K562 (cell line): ENCODE data around the gene ANKDD1A.

Experiments used
- BRF2 ChIP-seq: IDR thresholded peaks from 3 replicates; pipeline ENCODE4 v1.6.1; 2011; ENCODE audit warnings: borderline replicate concordance, mild to moderate bottlenecking; ENCODE audit not compliant: insufficient read length, insufficient read depth
- EP400 ChIP-seq: fragments of 450-650 bp; IDR thresholded peaks from 2 replicates; pipeline ENCODE4 v1.6.1; 2017; ENCODE audit warnings: antibody characterized with exemption, mild to moderate bottlenecking, moderate library complexity
- GTF2F1 ChIP-seq: IDR thresholded peaks from 2 replicates; pipeline ENCODE4 v1.6.1; 2011; ENCODE audit warnings: low read depth, low read length, improper control_type of control experiment
- MAZ ChIP-seq, 2 experiments: fragments of 450-650 bp in 1 of 2; sonication (generic) in 1 of 2; formaldehyde crosslinking; IDR thresholded peaks in 1 of 2; conservative IDR thresholded peaks in 1 of 2; 2 replicates each; pipeline versions ENCODE4 v1.4.0 to v1.5.0; 2020; ENCODE audit warnings: mild to moderate bottlenecking in 1 of 2, missing genetic modification reagents in 1 of 2
- NFATC3 ChIP-seq: fragments of 450-650 bp; IDR thresholded peaks from 2 replicates; pipeline ENCODE4 v1.6.1; 2017; ENCODE audit warnings: mild to moderate bottlenecking
- ZBTB49 ChIP-seq: sonication (generic); formaldehyde crosslinking; IDR thresholded peaks from 2 replicates; pipeline ENCODE4 v1.8.0; 2022; ENCODE audit warnings: missing genetic modification reagents, mild to moderate bottlenecking, borderline replicate concordance
- ZNF121 ChIP-seq: sonication (generic); formaldehyde crosslinking; conservative IDR thresholded peaks from 2 replicates; pipeline ENCODE4 v1.8.0; 2022; ENCODE audit warnings: missing genetic modification reagents
- TF ChIP-seq, protein P1 (sequence below), 2 experiments: fragments of 200-800 bp in 1 of 2; sonication (Bioruptor generic) in 1 of 2; sonication (generic) in 1 of 2; formaldehyde crosslinking in 1 of 2; IDR thresholded peaks in 1 of 2; conservative IDR thresholded peaks in 1 of 2; 2 replicates each; pipeline versions ENCODE4 v1.5.0 to v1.6.1; 2016 to 2020; ENCODE audit warnings: missing compliant biosample characterization in 1 of 2, missing genetic modification characterization in 1 of 2, missing genetic modification reagents in 1 of 2
- TF ChIP-seq, protein P2 (sequence below): fragments of 450-650 bp; IDR thresholded peaks from 2 replicates; pipeline ENCODE4 v1.6.1; 2016; ENCODE audit warnings: mild to moderate bottlenecking, moderate library complexity

DNA sequence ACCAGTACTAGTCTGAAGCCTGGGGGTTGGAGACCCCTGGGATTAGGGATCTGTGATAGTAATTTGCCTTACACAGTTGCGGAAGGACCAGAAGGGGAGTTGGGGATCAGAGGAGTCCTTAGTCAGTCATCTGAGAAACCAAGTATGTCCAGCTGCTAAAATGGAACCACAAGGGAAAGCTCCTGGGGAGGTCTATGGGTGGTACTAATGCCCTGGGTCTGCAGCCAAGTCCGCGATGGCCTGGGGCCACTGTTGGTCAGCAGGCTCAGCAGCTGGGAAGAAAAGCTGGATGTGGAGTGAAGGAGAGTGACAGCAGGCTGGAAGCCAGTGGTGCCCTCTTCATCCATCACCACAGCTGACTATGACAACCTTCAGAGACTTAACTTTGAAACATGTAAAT is 2.2 kb upstream of the ANKDD1A start:
- TF ChIP-seq ZNF121 (CRISPR knock-in tag) (no peak), EP400 (no peak), ZBTB49 (CRISPR knock-in tag) (no peak), BRF2 (no peak), MAZ (CRISPR knock-in tag; conservative IDR thresholded peaks at IDR 0.05 in 1 of 2, IDR thresholded peaks at IDR 0.05 in 1 of 2) (no peak), GTF2F1 (no peak), NFATC3 (no peak)
- TF ChIP-seq, protein P1, sequence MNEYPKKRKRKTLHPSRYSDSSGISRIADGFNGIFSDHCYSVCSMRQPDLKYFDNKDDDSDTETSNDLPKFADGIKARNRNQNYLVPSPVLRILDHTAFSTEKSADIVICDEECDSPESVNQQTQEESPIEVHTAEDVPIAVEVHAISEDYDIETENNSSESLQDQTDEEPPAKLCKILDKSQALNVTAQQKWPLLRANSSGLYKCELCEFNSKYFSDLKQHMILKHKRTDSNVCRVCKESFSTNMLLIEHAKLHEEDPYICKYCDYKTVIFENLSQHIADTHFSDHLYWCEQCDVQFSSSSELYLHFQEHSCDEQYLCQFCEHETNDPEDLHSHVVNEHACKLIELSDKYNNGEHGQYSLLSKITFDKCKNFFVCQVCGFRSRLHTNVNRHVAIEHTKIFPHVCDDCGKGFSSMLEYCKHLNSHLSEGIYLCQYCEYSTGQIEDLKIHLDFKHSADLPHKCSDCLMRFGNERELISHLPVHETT (CRISPR knock-in tag; conservative IDR thresholded peaks at IDR 0.05 in 1 of 2, IDR thresholded peaks at IDR 0.05 in 1 of 2), result no peak
- TF ChIP-seq, protein P2, sequence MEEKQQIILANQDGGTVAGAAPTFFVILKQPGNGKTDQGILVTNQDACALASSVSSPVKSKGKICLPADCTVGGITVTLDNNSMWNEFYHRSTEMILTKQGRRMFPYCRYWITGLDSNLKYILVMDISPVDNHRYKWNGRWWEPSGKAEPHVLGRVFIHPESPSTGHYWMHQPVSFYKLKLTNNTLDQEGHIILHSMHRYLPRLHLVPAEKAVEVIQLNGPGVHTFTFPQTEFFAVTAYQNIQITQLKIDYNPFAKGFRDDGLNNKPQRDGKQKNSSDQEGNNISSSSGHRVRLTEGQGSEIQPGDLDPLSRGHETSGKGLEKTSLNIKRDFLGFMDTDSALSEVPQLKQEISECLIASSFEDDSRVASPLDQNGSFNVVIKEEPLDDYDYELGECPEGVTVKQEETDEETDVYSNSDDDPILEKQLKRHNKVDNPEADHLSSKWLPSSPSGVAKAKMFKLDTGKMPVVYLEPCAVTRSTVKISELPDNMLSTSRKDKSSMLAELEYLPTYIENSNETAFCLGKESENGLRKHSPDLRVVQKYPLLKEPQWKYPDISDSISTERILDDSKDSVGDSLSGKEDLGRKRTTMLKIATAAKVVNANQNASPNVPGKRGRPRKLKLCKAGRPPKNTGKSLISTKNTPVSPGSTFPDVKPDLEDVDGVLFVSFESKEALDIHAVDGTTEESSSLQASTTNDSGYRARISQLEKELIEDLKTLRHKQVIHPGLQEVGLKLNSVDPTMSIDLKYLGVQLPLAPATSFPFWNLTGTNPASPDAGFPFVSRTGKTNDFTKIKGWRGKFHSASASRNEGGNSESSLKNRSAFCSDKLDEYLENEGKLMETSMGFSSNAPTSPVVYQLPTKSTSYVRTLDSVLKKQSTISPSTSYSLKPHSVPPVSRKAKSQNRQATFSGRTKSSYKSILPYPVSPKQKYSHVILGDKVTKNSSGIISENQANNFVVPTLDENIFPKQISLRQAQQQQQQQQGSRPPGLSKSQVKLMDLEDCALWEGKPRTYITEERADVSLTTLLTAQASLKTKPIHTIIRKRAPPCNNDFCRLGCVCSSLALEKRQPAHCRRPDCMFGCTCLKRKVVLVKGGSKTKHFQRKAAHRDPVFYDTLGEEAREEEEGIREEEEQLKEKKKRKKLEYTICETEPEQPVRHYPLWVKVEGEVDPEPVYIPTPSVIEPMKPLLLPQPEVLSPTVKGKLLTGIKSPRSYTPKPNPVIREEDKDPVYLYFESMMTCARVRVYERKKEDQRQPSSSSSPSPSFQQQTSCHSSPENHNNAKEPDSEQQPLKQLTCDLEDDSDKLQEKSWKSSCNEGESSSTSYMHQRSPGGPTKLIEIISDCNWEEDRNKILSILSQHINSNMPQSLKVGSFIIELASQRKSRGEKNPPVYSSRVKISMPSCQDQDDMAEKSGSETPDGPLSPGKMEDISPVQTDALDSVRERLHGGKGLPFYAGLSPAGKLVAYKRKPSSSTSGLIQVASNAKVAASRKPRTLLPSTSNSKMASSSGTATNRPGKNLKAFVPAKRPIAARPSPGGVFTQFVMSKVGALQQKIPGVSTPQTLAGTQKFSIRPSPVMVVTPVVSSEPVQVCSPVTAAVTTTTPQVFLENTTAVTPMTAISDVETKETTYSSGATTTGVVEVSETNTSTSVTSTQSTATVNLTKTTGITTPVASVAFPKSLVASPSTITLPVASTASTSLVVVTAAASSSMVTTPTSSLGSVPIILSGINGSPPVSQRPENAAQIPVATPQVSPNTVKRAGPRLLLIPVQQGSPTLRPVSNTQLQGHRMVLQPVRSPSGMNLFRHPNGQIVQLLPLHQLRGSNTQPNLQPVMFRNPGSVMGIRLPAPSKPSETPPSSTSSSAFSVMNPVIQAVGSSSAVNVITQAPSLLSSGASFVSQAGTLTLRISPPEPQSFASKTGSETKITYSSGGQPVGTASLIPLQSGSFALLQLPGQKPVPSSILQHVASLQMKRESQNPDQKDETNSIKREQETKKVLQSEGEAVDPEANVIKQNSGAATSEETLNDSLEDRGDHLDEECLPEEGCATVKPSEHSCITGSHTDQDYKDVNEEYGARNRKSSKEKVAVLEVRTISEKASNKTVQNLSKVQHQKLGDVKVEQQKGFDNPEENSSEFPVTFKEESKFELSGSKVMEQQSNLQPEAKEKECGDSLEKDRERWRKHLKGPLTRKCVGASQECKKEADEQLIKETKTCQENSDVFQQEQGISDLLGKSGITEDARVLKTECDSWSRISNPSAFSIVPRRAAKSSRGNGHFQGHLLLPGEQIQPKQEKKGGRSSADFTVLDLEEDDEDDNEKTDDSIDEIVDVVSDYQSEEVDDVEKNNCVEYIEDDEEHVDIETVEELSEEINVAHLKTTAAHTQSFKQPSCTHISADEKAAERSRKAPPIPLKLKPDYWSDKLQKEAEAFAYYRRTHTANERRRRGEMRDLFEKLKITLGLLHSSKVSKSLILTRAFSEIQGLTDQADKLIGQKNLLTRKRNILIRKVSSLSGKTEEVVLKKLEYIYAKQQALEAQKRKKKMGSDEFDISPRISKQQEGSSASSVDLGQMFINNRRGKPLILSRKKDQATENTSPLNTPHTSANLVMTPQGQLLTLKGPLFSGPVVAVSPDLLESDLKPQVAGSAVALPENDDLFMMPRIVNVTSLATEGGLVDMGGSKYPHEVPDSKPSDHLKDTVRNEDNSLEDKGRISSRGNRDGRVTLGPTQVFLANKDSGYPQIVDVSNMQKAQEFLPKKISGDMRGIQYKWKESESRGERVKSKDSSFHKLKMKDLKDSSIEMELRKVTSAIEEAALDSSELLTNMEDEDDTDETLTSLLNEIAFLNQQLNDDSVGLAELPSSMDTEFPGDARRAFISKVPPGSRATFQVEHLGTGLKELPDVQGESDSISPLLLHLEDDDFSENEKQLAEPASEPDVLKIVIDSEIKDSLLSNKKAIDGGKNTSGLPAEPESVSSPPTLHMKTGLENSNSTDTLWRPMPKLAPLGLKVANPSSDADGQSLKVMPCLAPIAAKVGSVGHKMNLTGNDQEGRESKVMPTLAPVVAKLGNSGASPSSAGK, result no peak
